Heart right ventricle (tissue), 16 donors: ENCODE results near the gene CD48. TPM values are rescaled to one million over a fixed set of nuclear protein-coding genes. Genes with fewer than 3 reads are reported as not detected.

ENCODE experiments used
- ATAC-seq, 8 donors: fragments of 200-7000 bp; cut with Tn5 transposase; one replicate each; pipeline ENCODE4 v1.9.1; 2020; ENCODE audit warnings: mild to moderate bottlenecking in 8 of 8, moderate library complexity in 8 of 8, moderate number of reproducible peaks in 1 of 8
- DNase-seq, 2 donors: peaks; one replicate each; pipeline ENCODE4 v3.0.0-alpha.2; 2020
- H3K27ac ChIP-seq, 10 donors: fragments of 200-600 bp; sonication (generic) in 2 of 10; one replicate each; pipeline versions ENCODE4 v1.5.0 to v1.8.0; 2020 to 2022; ENCODE audit warnings: mild to moderate bottlenecking in 3 of 10
- H3K27me3 ChIP-seq, 7 donors: fragments of 200-600 bp; one replicate each; pipeline ENCODE4 v1.8.0; 2021 to 2022; ENCODE audit warnings: mild to moderate bottlenecking in 2 of 7
- H3K36me3 ChIP-seq, 9 donors: fragments of 200-600 bp; sonication (generic) in 1 of 9; one replicate each; pipeline versions ENCODE4 v1.5.0 to v1.8.0; 2020 to 2022; ENCODE audit warnings: mild to moderate bottlenecking in 2 of 9
- H3K4me1 ChIP-seq, 9 donors: fragments of 200-600 bp; sonication (generic) in 1 of 9; one replicate each; pipeline versions ENCODE4 v1.5.0 to v1.8.0; 2020 to 2022; ENCODE audit warnings: mild to moderate bottlenecking in 4 of 9
- H3K4me3 ChIP-seq, 10 donors: fragments of 200-600 bp; sonication (generic) in 2 of 10; one replicate each; pipeline versions ENCODE4 v1.5.0 to v1.8.0; 2020 to 2022; ENCODE audit warnings: mild to moderate bottlenecking in 7 of 10, moderate library complexity in 2 of 10
- H3K9me3 ChIP-seq, 11 donors: fragments of 200-600 bp in 10 of 11; sonication (generic) in 2 of 11; one replicate each; pipeline versions ENCODE4 v1.5.0 to v1.8.0; 2013 to 2022; ENCODE audit warnings: mild to moderate bottlenecking in 2 of 11, control low read depth in 1 of 11, moderate library complexity in 1 of 11
- WGBS, 2 donors: extraction: QIAGEN DNeasy Blood & Tissue Kit; methylation state at CpG; one replicate each; pipeline ENCODE4 v1.1.7; 2013; ENCODE audit warnings: inconsistent platforms in 1 of 2; 5-methylcytosine and 5-hydroxymethylcytosine counted together
- intact Hi-C, 10 donors: fragments of 100-400 bp; cut with DNase I; formaldehyde crosslinking; loops; one replicate each; pipeline versions ENCODE4 v1.11.1 to v1.14.2; 2022
- polyA plus RNA-seq, 2 donors: library from polyadenylated mRNA; stranded (reverse); fragments of 200-250 nt; gene quantifications; one replicate each; pipeline ENCODE4 v1.2.3, GENCODE V29; 2013
- total RNA-seq, 10 donors: library from RNA; stranded (reverse); fragmentation: NEBNext Ultra II Directional in 3 of 10; extraction: Animal tissue kit (Norgen Biotek cat#: 25700) in 3 of 10; gene quantifications; one replicate each; pipeline versions ENCODE4 v1.2.1 to v1.2.4, GENCODE V29; 2021 to 2023
- TF ChIP-seq, protein P1 (sequence below), 9 donors: fragments of 200-600 bp; sonication (generic) in 2 of 9; IDR thresholded peaks; one replicate each; pipeline versions ENCODE4 v1.5.0 to v1.8.0; 2021 to 2022; ENCODE audit warnings: antibody characterized with exemption in 9 of 9, mild to moderate bottlenecking in 5 of 9, moderate library complexity in 1 of 9
- donor health status: Arrhythmogenic right ventricular cardiomyopathy.
- donor health status: ischemic (EF 13 %, LVEDD 7.1; RV severe dilation, severe dysfunction).
- donor health status: healthy with polysubstance abuse.
- donor health status: DM: no; HTN: yes; CAD: no.
- donor health status: DM: no; HTN: no; CAD: no.
- donor health status: ischemic (EF 25% LVEDD 6.9; RV normal size, moderate dysfunction).
- donor health status: ischemic (EF 25% LVEDD 5.7; RV mildly dilated, moderate dysfunction).
- donor health status: healthy.
- donor health status: DM: yes; HTN: yes; CAD: no.
- donor health status: Ischemic cardiomyopathy.
- donor health status: ischemic (EF 35%, LVEDD 5.7; RV mildly dilated, moderate dysfunction).
- donor health status: nonischemic (EF 11% LVEDD 7.7; RV severe dilation, severe dysfunction).
- donor health status: DM: yes; HTN: yes; CAD: no.
- donor health status: PGD.
- donor health status: ischemic (EF 29% LVEDD 5.4; RV normal size, mild dysfunction).
- donor health status: nonischemic (EF 23%, LVEDD 6.1; RV moderate dilation, normal function).

CD48 gene
- total and polyA plus RNA-seq, 12 donors = 0.40 to 20.9 (median 0.96) TPM

DNA sequence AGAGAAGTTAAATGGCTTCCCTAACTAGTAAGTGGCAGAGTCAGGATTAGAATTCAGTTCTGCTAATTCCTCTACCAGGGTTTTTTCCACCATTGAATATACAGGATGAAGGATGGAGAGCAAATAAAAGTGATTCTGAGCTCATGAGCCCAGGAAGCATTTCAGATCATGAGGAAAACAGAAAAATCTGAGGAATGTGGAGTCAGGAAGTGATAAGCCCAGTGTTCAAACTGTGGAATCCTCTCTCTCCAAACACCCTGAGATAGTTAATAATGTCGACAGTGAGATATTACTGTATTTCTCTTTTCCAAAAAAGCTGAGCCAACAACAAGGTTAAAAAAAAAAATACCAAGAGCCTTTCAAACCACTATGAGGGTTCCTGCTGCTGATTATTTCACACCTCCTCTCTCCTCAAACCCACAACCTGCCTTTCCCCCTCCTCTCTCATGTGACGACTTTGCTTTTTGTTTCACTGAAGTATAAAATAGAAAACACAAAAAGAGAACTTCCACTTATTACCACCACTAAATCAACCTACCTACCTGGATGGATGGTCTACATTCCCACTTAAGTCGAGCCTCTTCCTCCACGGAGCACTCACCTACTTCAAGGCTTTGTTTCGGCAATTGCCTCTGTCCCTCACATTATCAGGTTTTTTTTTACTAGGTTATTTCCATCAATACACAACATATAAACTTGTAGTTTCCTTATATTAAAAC is 73.6 kb downstream of the CD48 start:
- peaks cover 0 to 56% (median 0%) of the 10 kb centered on the region in 9 donors for H3K4me1 ChIP-seq
- TF ChIP-seq, protein P1, sequence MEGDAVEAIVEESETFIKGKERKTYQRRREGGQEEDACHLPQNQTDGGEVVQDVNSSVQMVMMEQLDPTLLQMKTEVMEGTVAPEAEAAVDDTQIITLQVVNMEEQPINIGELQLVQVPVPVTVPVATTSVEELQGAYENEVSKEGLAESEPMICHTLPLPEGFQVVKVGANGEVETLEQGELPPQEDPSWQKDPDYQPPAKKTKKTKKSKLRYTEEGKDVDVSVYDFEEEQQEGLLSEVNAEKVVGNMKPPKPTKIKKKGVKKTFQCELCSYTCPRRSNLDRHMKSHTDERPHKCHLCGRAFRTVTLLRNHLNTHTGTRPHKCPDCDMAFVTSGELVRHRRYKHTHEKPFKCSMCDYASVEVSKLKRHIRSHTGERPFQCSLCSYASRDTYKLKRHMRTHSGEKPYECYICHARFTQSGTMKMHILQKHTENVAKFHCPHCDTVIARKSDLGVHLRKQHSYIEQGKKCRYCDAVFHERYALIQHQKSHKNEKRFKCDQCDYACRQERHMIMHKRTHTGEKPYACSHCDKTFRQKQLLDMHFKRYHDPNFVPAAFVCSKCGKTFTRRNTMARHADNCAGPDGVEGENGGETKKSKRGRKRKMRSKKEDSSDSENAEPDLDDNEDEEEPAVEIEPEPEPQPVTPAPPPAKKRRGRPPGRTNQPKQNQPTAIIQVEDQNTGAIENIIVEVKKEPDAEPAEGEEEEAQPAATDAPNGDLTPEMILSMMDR (IDR thresholded peaks at IDR 0.05) = no peak
- WGBS, 2 donors = 62 to 65% methylated on average over 5 of the region's 5 CpGs
- H3K36me3 ChIP-seq = peaks cover 0 to 10% (median 0%) of the 10 kb centered on the region in 9 donors
- no peaks in the 10 kb centered on the region for H3K9me3 ChIP-seq
- intact Hi-C loops = no loop called here
- no peak overlapping the region for H3K4me3 ChIP-seq
- DNase-seq = no peak
- H3K27me3 ChIP-seq = no peaks in the 10 kb centered on the region
- peak overlapping the region in 1 of 10 donors; percentile 81 for H3K27ac ChIP-seq
- no peak for ATAC-seq

DNA sequence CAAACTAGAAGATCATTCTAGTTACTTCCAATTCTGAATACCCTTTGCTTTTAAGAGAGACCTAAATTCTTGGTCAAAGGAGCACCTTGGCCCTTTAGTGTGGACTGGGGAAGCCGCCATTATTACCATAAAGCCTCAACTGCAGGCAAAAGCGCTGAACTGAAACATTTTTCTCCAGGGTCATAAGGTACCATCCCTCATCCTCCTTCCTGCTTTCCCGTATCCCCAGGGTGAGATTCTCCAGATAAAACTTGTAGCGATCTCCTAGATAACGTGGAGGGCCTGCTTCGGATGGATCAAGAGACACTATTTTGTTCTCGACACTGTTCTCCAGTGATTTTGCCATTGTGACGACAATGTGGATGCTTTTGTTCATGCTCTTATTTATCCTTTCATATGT is 74.6 kb downstream of the CD48 start:
- TF ChIP-seq, protein P1 (IDR thresholded peaks at IDR 0.05) = no peak

DNA sequence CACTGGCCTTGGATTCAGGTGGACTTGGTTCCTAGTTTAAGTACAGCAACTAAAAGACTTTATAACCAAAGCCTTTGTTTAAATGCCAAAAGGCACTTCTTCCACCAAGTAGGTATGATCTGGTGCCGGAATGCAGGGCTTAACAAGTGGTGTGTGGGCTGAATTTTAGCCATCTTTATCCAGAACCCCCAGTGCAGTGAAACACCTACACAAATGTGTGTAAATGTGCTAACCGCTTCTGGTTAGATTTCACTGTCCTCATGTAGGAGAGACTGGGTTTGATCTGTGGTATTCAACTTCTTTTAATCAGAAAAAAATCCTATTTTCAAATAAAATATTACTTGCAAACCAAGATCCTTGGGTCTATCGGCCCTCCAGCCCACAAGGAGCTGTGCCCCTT is 75.1 kb downstream of the CD48 start:
- Histone ChIP-seq H3K4me3 (no peak overlapping the region), H3K27ac (peak overlapping the region in 1 of 10 donors; percentile 45), H3K9me3 (no peaks in the 10 kb centered on the region), H3K27me3 (no peaks in the 10 kb centered on the region), H3K36me3 (peaks cover 0 to 10% (median 0%) of the 10 kb centered on the region in 9 donors), H3K4me1 (peaks cover 0 to 64% (median 0%) of the 10 kb centered on the region in 9 donors)
- no peak for DNase-seq
- intact Hi-C loops = no loop called here
- 91 to 92% methylated on average over 3 of the region's 3 CpGs for WGBS, 2 donors
- ATAC-seq = no peak
- TF ChIP-seq, protein P1 (IDR thresholded peaks at IDR 0.05) = no peak

More for the DNA sequence above, 74.6 kb downstream of the CD48 start:
- Histone ChIP-seq H3K9me3 (no peaks in the 10 kb centered on the region), H3K27ac (peak overlapping the region in 1 of 10 donors; percentile 81), H3K36me3 (peaks cover 0 to 10% (median 0%) of the 10 kb centered on the region in 9 donors), H3K4me3 (no peak overlapping the region), H3K4me1 (peaks cover 0 to 63% (median 0%) of the 10 kb centered on the region in 9 donors), H3K27me3 (no peaks in the 10 kb centered on the region)
- intact Hi-C loops = no loop called here
- 89 to 92% methylated on average over 8 of the region's 8 CpGs for whole genome bisulfite sequencing, 2 donors
- DNase-seq (no peak), ATAC-seq (no peak)

DNA sequence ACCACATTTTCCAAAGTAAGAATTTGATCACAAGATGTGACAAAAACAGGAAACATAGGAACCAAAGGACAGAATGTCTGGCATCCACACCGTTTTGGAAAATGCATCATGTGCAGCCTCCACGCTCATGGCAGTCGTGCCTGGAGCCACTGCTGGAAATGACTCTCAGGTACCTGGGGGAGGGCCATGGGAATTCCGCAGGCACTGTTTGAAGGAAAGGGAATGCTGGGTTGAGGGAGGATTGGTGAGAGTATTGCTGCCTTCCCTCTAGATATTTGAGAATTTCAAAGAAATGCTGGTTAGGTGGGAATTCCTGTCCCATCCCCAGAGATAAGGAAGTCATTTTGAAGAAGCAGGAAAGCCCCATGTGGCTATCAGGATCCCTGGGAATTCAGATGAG is 75.5 kb downstream of the CD48 start:
- Histone ChIP-seq H3K36me3 (peaks cover 0 to 10% (median 0%) of the 10 kb centered on the region in 9 donors), H3K4me1 (peaks cover 0 to 62% (median 0%) of the 10 kb centered on the region in 9 donors), H3K27ac (peak overlapping the region in 1 of 10 donors; percentile 45), H3K27me3 (no peaks in the 10 kb centered on the region), H3K9me3 (no peaks in the 10 kb centered on the region), H3K4me3 (no peak overlapping the region)
- ATAC-seq (no peak), DNase-seq (no peak)
- TF ChIP-seq, protein P1 (IDR thresholded peaks at IDR 0.05) = no peak
- WGBS, 2 donors = 64 to 67% methylated on average over 4 of the region's 4 CpGs
- intact Hi-C loops = no loop called here
